GM19238 (cell line): ENCODE results near the gene MT1M.

ENCODE experiments used
- DNase-seq: peaks from one replicate; pipeline ENCODE4 v3.0.0; 2011; ENCODE audit warnings: low spot score; ENCODE audit not compliant: insufficient read length

The MT1M gene

GRCh38 chr16:56628486-56629350 is 3.7 kb upstream of the MT1M start:
- no peak for DNase-seq

- no peak for DNase-seq
Observed at GRCh38 chr16:56629531-56629930, 2.9 kb upstream of the MT1M start.

- peak; percentile 66 for DNase-seq
Observed at GRCh38 chr16:56630134-56630533, 2.3 kb upstream of the MT1M start.

- DNase-seq = no peak
Observed at GRCh38 chr16:56631197-56631596, 1.3 kb upstream of the MT1M start.

- no peak for DNase-seq
Observed at GRCh38 chr16:56631832-56632155, 665 bp upstream of the MT1M start.

GRCh38 chr16:56632848-56633365 is 448 bp downstream of the MT1M start:
- DNase-seq = no peak

- no peak for DNase-seq
Observed at GRCh38 chr16:56633535-56633934, 1.1 kb downstream of the MT1M start.

- DNase-seq = no peak
Observed at GRCh38 chr16:56634715-56635440, 2.4 kb downstream of the MT1M start.

GRCh38 chr16:56635441-56635967 is 3.0 kb downstream of the MT1M start:
- DNase-seq = no peak

GRCh38 chr16:56636616-56637413 is 4.4 kb downstream of the MT1M start:
- no peak for DNase-seq

- DNase-seq = no peak
Observed at GRCh38 chr16:56637814-56638750, 5.6 kb downstream of the MT1M start, which contains the start of gene MT1A. Gene MT1A, plus strand, starts transcription at chr16:56638666. Its CDS starts 73 bp downstream, at chr16:56638739.

- no peak for DNase-seq
Observed at GRCh38 chr16:56639045-56639444, 6.6 kb downstream of the MT1M start.

- no peak for DNase-seq
Observed at GRCh38 chr16:56640076-56640475, 7.6 kb downstream of the MT1M start.

- no peak for DNase-seq
Observed at GRCh38 chr16:56641166-56641565, 8.7 kb downstream of the MT1M start.

GRCh38 chr16:56643080-56643778 is 10.8 kb downstream of the MT1M start:
- no peak for DNase-seq

GRCh38 chr16:56643833-56644232 is 11.4 kb downstream of the MT1M start:
- DNase-seq = no peak

GRCh38 chr16:56645311-56645710 is 12.9 kb downstream of the MT1M start:
- no peak for DNase-seq

- DNase-seq = no peak
Observed at GRCh38 chr16:56645838-56646237, 13.4 kb downstream of the MT1M start.

- no peak for DNase-seq
Observed at GRCh38 chr16:56647641-56648431, 15.4 kb downstream of the MT1M start.
